ENCODE data around the gene ATP2C1.

GRCh38 chr3:130955481-130955880 lies 61.6 kb downstream of the ATP2C1 start:
- TF ChIP-seq CTCF (IDR thresholded peaks at IDR 0.05) (no peak), EZH2phosphoT487 (IDR thresholded peaks at IDR 0.05) (no peak)
